Femur (tissue), 1 donor: Measurements from ENCODE around the gene RFX7.

ENCODE experiments used
- DNase-seq: peaks from one replicate; pipeline ENCODE4 v3.0.0-alpha.2; 2017

The RFX7 gene

GRCh38 chr15:56244038-56244810 is 545 bp upstream of the RFX7 start:
- peak; percentile 71 for DNase-seq

GRCh38 chr15:56242576-56243162 is 1.0 kb downstream of the RFX7 start:
- no peak for DNase-seq

- no peak for DNase-seq
Measured at GRCh38 chr15:56241374-56242105, 2.1 kb downstream of the RFX7 start.

GRCh38 chr15:56240390-56240789 is 3.3 kb downstream of the RFX7 start:
- DNase-seq: no peak

GRCh38 chr15:56236197-56236596 is 7.5 kb downstream of the RFX7 start:
- no peak for DNase-seq

- DNase-seq: no peak
Measured at GRCh38 chr15:56234804-56235203, 8.9 kb downstream of the RFX7 start.

GRCh38 chr15:56233549-56233948 is 10.1 kb downstream of the RFX7 start:
- DNase-seq: no peak

- DNase-seq: no peak
Measured at GRCh38 chr15:56232058-56232457, 11.6 kb downstream of the RFX7 start.

- DNase-seq: no peak
Measured at GRCh38 chr15:56228854-56229253, 14.8 kb downstream of the RFX7 start.

- DNase-seq: no peak
Measured at GRCh38 chr15:56228352-56228751, 15.3 kb downstream of the RFX7 start.

GRCh38 chr15:56227780-56228179 is 15.9 kb downstream of the RFX7 start:
- DNase-seq: no peak

- no peak for DNase-seq
Measured at GRCh38 chr15:56227306-56227705, 16.4 kb downstream of the RFX7 start.

GRCh38 chr15:56225520-56225919 is 18.2 kb downstream of the RFX7 start:
- no peak for DNase-seq

- no peak for DNase-seq
Measured at GRCh38 chr15:56222302-56222701, 21.4 kb downstream of the RFX7 start.

GRCh38 chr15:56217341-56217740 is 26.3 kb downstream of the RFX7 start:
- no peak for DNase-seq

- no peak for DNase-seq
Measured at GRCh38 chr15:56215769-56216168, 27.9 kb downstream of the RFX7 start.

GRCh38 chr15:56211960-56212550 is 31.6 kb downstream of the RFX7 start:
- DNase-seq: no peak

GRCh38 chr15:56211064-56211463 is 32.6 kb downstream of the RFX7 start:
- DNase-seq: no peak

- no peak for DNase-seq
Measured at GRCh38 chr15:56208641-56209155, 35.0 kb downstream of the RFX7 start.

GRCh38 chr15:56208185-56208584 is 35.5 kb downstream of the RFX7 start:
- DNase-seq: no peak

- no peak for DNase-seq
Measured at GRCh38 chr15:56207711-56208110, 36.0 kb downstream of the RFX7 start.

GRCh38 chr15:56207092-56207491 is 36.6 kb downstream of the RFX7 start:
- no peak for DNase-seq
